GM12891 (cell line): Measurements from ENCODE around the gene PTPRJ.

Experiments used
- PAX5 ChIP-seq: IDR thresholded peaks from 2 replicates; pipeline ENCODE4 v1.6.1; 2011; ENCODE audit warnings: low read length, moderate library complexity, mild to moderate bottlenecking; ENCODE audit not compliant: insufficient read depth, severe bottlenecking
- POLR2A ChIP-seq: IDR thresholded peaks from 2 replicates; pipeline ENCODE4 v1.6.1; 2011; ENCODE audit warnings: low read depth, low read length, control low read depth
- POLR2AphosphoS5 ChIP-seq: IDR thresholded peaks from 2 replicates; pipeline ENCODE4 v1.6.1; 2011; ENCODE audit warnings: low read depth, low read length, control low read depth
- SPI1 ChIP-seq: IDR thresholded peaks from 2 replicates; pipeline ENCODE4 v1.6.1; 2011; ENCODE audit warnings: low read depth, low read length, control low read depth

DNA sequence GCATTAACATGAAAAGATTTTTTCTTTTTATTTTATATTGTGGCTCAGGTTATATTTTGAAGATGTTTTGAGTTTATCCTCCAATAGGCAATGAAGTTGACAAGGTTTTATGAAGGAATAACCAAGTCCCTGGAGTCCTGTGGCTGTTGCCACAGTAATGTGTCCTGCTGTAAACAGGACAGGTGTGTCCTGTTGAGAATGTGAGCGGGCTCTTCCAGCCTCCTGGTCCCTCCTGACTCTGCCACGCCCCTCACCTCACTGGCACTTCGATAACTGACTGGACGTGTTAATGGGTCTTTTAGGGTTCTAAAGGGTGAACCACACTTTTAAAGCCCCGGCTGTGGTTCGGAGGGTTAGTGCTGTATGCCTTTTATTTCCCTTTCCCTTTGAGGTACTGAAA, 188.5 kb downstream of the PTPRJ start:
- no peak for TF ChIP-seq POLR2A
- TF ChIP-seq PAX5 = no peak
- TF ChIP-seq POLR2AphosphoS5 = no peak
- no peak for TF ChIP-seq SPI1
